ENCODE results near the gene FAM163B.

FAM163B gene

GRCh38 chr9:133638711-133639110, 29.5 kb upstream of the FAM163B start:
- DNase-seq (ENCODE audit: low spot score): no peak
- no peak for TF ChIP-seq CTCF (IDR thresholded peaks at IDR 0.05; ENCODE audit: extremely low read depth, missing control alignments)

GRCh38 chr9:133638076-133638475, 28.9 kb upstream of the FAM163B start:
- no peak for DNase-seq (ENCODE audit: low spot score)
- TF ChIP-seq CTCF (IDR thresholded peaks at IDR 0.05; ENCODE audit: extremely low read depth, missing control alignments): no peak

- no peak for TF ChIP-seq CTCF (IDR thresholded peaks at IDR 0.05; ENCODE audit: extremely low read depth, missing control alignments)
- no peak for DNase-seq (ENCODE audit: low spot score)
Measured at GRCh38 chr9:133637451-133638055, 28.4 kb upstream of the FAM163B start.

GRCh38 chr9:133636902-133637301, 27.7 kb upstream of the FAM163B start:
- DNase-seq (ENCODE audit: low spot score): no peak
- no peak for TF ChIP-seq CTCF (IDR thresholded peaks at IDR 0.05; ENCODE audit: extremely low read depth, missing control alignments)

- DNase-seq (ENCODE audit: low spot score): no peak
- TF ChIP-seq CTCF (IDR thresholded peaks at IDR 0.05; ENCODE audit: extremely low read depth, missing control alignments): no peak
Measured at GRCh38 chr9:133635533-133636531, 26.6 kb upstream of the FAM163B start, which contains the start of gene DBH. DBH (plus strand) TSS chr9:133636363; CDS start chr9:133636372, 9 bp downstream.

GRCh38 chr9:133635098-133635497, 25.9 kb upstream of the FAM163B start:
- DNase-seq (ENCODE audit: low spot score): no peak
- no peak for TF ChIP-seq CTCF (IDR thresholded peaks at IDR 0.05; ENCODE audit: extremely low read depth, missing control alignments)

- DNase-seq (ENCODE audit: low spot score): no peak
- no peak for TF ChIP-seq CTCF (IDR thresholded peaks at IDR 0.05; ENCODE audit: extremely low read depth, missing control alignments)
Measured at GRCh38 chr9:133634081-133634691, 25.0 kb upstream of the FAM163B start.
